Fibroblast of villous mesenchyme (primary cell): Measurements from ENCODE around the gene FN1. TPM values are rescaled to one million over a fixed set of nuclear protein-coding genes. Genes with fewer than 3 reads are reported as not detected.

Experiments
- DNase-seq: peaks from one replicate; pipeline ENCODE4 v3.0.0-alpha.2; 2010; ENCODE audit warnings: low read depth
- H3K4me3 ChIP-seq: 2 replicates; pipeline ENCODE4 v1.5.1; 2011; ENCODE audit warnings: low read depth, mild to moderate bottlenecking, low read length
- total RNA-seq: library from RNA; depleted of rRNA; stranded (reverse); fragments of >200 nt; gene quantifications from 2 replicates; pipeline ENCODE4 v1.2.3, GENCODE V29; 2012
- TF ChIP-seq, protein P1 (sequence below): IDR thresholded peaks from 2 replicates; pipeline ENCODE4 v1.5.1; 2012; ENCODE audit warnings: low read depth, mild to moderate bottlenecking, low read length; ENCODE audit not compliant: insufficient read depth

The FN1 gene
- total RNA-seq, 1 donor, result 1,807 TPM

DNA sequence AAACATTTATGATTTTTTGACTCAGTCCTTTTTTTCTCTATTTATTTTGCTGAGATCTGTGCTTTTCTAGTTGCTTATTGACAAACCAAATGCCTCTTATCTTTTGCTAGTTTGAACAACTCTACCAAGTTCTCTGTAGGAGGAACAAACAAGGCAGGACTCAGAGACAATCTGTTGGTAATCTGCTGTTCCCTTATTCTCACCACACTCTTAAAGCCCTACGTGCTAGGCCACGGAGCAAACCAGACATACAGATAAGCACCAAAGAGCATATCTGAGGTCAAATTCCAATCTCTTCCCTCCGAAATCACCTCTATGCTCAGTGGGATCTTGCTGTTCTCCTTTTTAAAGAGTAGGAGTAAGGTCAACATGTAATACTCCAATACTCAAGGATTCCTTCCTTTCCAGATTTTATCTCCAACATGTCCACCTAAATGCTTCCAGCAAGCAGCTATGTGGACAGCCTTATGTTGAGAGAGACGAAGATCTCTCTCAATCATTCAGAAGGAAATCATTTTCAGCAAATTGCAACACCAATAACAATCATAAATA lies 18.4 kb downstream of the FN1 start:
- H3K4me3 ChIP-seq, result no peak overlapping the region
- TF ChIP-seq, protein P1, sequence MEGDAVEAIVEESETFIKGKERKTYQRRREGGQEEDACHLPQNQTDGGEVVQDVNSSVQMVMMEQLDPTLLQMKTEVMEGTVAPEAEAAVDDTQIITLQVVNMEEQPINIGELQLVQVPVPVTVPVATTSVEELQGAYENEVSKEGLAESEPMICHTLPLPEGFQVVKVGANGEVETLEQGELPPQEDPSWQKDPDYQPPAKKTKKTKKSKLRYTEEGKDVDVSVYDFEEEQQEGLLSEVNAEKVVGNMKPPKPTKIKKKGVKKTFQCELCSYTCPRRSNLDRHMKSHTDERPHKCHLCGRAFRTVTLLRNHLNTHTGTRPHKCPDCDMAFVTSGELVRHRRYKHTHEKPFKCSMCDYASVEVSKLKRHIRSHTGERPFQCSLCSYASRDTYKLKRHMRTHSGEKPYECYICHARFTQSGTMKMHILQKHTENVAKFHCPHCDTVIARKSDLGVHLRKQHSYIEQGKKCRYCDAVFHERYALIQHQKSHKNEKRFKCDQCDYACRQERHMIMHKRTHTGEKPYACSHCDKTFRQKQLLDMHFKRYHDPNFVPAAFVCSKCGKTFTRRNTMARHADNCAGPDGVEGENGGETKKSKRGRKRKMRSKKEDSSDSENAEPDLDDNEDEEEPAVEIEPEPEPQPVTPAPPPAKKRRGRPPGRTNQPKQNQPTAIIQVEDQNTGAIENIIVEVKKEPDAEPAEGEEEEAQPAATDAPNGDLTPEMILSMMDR, result no peak
- DNase-seq, result peak; percentile 72

DNA sequence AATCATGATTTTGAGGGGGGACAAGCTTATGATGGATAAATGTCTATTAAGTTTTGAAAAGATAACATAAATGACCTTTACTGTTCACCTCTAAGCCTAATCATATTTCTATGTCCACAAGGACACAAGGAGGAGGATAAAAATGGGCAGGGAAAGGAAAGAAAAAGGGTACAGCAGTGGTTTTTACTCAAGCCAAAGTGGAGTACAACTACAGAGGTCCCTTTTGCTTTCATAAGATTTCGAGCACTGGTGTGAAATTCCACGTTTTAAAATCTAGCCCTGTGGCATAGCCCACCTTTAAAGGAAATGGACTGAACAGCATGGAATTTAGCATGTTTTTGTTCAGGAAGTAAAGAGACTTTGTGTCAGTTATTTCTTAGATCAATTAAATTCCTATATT lies 19.2 kb downstream of the FN1 start:
- DNase-seq, result no peak
- no peak overlapping the region for H3K4me3 ChIP-seq
- TF ChIP-seq, protein P1, result no peak

DNA sequence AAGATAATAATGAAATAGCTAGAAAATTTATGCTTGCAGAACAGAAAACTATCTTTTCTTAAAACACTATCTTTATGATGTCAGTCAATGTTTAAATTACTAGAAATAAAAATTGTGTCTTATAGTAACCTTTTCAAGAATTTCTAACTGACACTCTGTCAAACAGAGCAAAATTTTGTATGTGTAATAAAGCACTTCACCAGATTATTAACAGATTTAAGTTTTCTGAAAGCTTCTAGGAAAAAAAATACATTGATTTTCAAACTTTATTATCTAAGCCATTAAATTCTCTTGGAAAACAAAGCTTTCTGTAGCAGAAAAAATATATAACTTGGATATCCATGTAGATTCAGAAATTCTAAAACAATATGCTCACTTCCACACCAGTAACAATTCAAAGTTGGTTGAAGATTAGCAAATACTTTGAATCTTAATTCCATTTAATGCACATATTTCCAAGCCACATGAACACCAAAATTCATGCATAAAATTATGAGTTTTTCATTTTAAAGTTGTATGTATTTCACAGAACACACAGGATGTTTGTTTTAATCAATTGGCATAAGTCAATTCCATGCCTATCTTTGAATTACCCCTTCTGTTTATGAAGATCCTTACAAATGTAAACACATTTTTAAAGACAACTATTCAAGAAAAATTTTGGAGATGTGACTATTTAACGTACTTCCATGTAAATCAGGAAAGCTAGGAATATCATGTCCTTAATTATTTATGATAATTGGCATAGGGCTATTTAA lies 19.9 kb downstream of the FN1 start:
- no peak overlapping the region for H3K4me3 ChIP-seq
- TF ChIP-seq, protein P1, result no peak
- no peak for DNase-seq

DNA sequence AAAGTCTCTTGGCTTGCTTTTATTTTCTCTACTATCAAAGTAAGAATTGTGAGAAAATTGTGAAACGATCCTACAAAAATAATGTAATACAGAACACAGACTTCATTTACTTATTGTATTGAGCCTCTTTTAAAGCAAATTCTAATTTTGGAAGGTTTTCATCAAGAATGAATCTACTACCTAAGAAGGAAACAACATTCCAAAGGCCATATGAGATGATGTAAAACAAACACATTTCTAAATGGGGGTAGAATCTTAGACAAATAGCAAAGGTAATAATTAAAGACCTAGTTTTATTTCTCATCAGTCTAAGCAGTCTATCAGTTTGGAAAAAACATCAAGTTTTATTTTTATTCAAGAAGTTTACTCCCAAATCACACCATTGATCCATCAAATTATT lies 20.6 kb downstream of the FN1 start:
- no peak overlapping the region for H3K4me3 ChIP-seq
- DNase-seq, result no peak
- TF ChIP-seq, protein P1, result no peak

DNA sequence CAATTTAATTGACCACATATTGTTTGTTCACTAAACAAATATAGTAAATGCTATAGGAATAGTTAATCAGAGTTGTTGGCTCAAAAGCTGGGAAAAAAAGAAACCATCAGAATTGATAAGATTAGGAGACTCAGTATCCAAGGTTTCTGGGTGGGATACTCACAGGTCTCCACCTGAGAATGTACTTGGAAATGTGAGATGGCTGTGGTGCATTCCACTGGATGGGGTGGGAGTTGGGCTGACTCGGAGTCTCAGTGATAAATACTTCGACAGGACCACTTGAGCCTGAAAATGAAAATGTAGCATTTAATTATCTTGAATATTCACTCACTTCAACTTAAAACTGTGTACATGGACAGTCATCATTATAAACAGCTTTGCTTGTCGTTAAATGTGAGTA lies 21.2 kb downstream of the FN1 start:
- TF ChIP-seq, protein P1, result no peak
- H3K4me3 ChIP-seq, result no peak overlapping the region
- DNase-seq, result no peak

DNA sequence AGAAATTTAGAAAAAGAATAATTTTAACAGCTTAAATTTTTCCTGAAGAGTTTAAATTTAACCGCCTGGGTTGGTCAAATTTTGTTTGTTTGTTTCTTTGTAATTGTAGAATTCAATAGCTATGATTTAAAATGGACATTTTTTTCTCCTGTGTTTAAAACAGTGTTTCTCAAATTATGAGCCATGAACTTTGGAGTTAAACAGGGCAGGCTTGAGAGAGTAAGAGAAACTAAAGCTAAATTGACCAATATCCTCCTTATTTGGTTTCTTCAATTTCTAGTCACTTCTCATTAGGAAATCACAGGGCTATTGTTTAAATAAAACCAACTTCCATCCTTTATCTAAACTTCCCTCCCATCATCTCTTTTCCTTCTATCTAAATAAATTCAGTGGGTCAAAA lies 21.9 kb downstream of the FN1 start:
- DNase-seq, result no peak
- TF ChIP-seq, protein P1, result no peak
- no peak overlapping the region for H3K4me3 ChIP-seq

DNA sequence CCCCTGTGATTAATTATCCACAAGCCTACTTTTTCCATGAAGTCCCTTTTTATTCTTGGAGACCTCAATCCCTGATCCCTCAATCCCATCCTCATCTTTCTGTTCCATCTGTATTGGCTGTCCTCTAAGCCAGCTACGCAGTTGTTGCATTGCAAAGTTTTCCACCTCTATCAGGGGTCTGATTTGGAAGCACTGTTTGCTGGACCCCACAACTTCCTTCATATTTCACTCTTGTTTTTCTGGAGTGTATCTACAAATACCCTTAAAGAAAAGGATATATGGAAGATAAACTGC lies 22.4 kb downstream of the FN1 start:
- TF ChIP-seq, protein P1, result no peak
- H3K4me3 ChIP-seq, result no peak overlapping the region
- no peak for DNase-seq
